SKM-1 treated with dmso at 0.1 percent for 144 hours (cell line): ENCODE data around the gene PDF.

Experiments used
- DNase-seq: peaks from one replicate; lab custom pipeline; 2025; ENCODE audit not compliant: unreplicated experiment; lab: John Stamatoyannopoulos, UW

Gene PDF

DNA sequence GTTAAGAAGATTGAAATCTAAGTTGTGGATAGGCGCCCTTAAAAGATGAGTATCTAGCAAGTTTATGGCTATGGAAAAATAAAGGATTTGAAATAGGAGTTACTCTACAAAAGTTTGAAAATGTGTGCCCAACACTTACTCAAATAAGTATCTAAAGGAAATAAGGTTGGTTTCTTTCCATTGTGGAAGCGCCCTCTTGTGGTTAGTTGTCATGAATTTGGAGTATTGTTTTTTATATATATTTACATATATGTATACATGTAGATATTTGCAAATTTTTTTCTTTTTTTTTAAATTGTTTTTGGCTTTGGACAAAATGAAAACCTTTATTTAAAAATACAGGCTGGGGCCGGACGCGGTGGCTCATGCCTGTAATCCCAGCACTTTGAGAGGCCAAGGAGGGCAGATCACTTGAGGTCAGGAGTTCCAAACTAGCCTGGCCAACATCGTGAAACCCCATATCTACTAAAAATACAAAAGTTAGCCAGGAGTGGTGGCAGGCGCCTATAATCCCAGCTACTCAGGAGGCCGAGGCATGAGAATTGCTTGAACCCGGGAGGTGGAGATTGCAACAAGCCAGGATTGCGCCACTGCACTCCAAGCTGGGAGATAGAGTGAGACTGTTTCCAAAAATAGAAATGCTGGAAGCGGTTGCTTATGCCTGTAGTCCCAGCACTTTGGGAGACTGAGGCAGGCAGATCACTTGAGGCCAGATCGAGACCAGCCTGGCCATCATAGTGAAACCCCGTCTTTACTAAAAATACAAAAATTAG is 43.3 kb downstream of the PDF start:
- DNase-seq, result peak; percentile 14

DNA sequence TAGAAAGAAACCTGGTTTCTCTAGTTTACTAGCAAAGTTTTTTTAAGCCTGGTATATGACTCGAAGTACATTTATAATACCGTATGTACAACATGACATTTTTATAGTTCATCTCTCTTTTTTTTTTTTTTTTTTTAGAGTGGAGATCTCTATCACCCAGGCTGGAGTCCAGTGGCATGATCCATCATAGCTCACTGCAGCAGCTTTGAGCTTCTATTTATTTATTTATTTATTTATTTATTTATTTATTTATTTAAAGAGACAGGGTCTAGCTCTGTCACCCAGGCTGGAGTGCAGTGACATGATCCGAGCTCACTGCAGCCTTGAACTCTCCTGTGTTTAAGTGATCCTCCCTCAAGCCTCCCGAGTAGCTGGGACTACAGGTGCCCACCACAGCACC is 45.1 kb downstream of the PDF start:
- DNase-seq, result no peak

DNA sequence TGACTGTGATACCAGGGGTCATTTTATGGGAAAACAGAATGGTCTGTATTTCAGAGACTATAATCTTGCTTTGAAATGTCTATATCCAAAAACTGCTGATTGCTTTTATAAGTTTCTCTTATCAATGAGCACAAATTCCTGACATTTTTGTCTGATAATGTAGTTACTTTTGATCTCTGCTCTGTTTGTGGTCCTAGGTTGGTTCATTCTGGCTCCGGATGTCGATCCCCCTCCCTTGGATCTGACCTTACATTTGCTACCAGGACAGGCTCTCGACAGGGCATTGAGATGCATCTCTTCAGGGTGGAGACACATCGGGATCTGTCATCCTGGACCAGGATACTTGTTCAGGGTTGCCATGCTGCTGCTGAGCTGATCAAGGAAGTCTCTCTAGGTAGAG is 46.5 kb downstream of the PDF start:
- DNase-seq, result no peak

DNA sequence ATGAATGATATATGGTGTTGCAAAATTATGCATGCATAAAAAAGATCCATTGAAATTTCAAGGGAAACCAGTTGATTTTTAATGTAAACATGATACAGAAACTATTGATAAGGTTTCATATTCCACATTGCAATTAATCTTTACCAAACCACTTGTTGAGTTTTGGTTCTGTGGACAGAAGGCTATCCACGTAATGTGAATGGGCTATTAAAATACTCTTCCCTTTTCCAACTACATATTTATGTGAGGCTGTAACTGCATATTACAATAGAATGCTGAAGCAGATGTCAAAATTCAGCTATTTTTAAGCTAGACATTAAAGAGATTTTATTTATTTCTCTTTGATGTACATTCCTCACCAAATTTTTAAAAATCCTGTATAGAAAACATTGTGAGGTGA is 53.0 kb downstream of the PDF start:
- DNase-seq, result no peak
